IPS-15b (cell line): Measurements from ENCODE around the gene AGBL5.
"Not testable (repeated sequence)": the region's sequence is repeated elsewhere in the genome, so short reads cannot be mapped to it uniquely, and the experiment has no call there.

Experiments used
- H3K27me3 ChIP-seq: one replicate; pipeline ENCODE4 v1.6.1; 2013; ENCODE audit warnings: low read length; ENCODE audit not compliant: control insufficient read depth, insufficient read depth
- H3K36me3 ChIP-seq: one replicate; pipeline ENCODE4 v1.6.1; 2013; ENCODE audit warnings: low read length; ENCODE audit not compliant: control insufficient read depth, insufficient read depth
- H3K4me1 ChIP-seq: one replicate; pipeline ENCODE4 v1.6.1; 2013; ENCODE audit warnings: mild to moderate bottlenecking, low read length; ENCODE audit not compliant: control insufficient read depth, insufficient read depth
- H3K4me3 ChIP-seq: one replicate; pipeline ENCODE4 v1.5.1; 2013; ENCODE audit warnings: low read depth, low read length
- H3K9ac ChIP-seq: one replicate; pipeline ENCODE4 v1.6.1; 2013; ENCODE audit warnings: low read depth, mild to moderate bottlenecking, low read length
- H3K9me3 ChIP-seq: one replicate; pipeline ENCODE4 v1.6.1; 2013; ENCODE audit warnings: mild to moderate bottlenecking, low read length; ENCODE audit not compliant: control insufficient read depth, insufficient read depth

The AGBL5 gene

GRCh38 chr2:27102329-27102728, 50.9 kb downstream of the AGBL5 start:
- Histone ChIP-seq H3K27me3 (no peaks in the 10 kb centered on the region), H3K9ac (no peak overlapping the region), H3K4me1 (no peaks in the 10 kb centered on the region), H3K9me3 (no peaks in the 10 kb centered on the region), H3K36me3 (no peaks in the 10 kb centered on the region), H3K4me3 (no peak overlapping the region)

- H3K36me3 ChIP-seq: no peaks in the 10 kb centered on the region
- H3K4me3 ChIP-seq: no peak overlapping the region
- no peaks in the 10 kb centered on the region for H3K9me3 ChIP-seq
- no peaks in the 10 kb centered on the region for H3K4me1 ChIP-seq
- H3K9ac ChIP-seq: no peak overlapping the region
- no peaks in the 10 kb centered on the region for H3K27me3 ChIP-seq
These were observed 54.5 kb downstream of the AGBL5 start for GRCh38 chr2:27105981-27106380.

- no peaks in the 10 kb centered on the region for H3K9me3 ChIP-seq
- no peaks in the 10 kb centered on the region for H3K4me1 ChIP-seq
- no peak overlapping the region for H3K9ac ChIP-seq
- H3K4me3 ChIP-seq: no peak overlapping the region
- H3K36me3 ChIP-seq: no peaks in the 10 kb centered on the region
- H3K27me3 ChIP-seq: no peaks in the 10 kb centered on the region
These were observed 56.8 kb downstream of the AGBL5 start for GRCh38 chr2:27108221-27108620.

- no peaks in the 10 kb centered on the region for H3K27me3 ChIP-seq
- H3K9ac ChIP-seq: no peak overlapping the region
- H3K9me3 ChIP-seq: no peaks in the 10 kb centered on the region
- H3K4me1 ChIP-seq: no peaks in the 10 kb centered on the region
- no peaks in the 10 kb centered on the region for H3K36me3 ChIP-seq
- no peak overlapping the region for H3K4me3 ChIP-seq
These were observed 57.6 kb downstream of the AGBL5 start for GRCh38 chr2:27109083-27109482.

- H3K4me3 ChIP-seq, H3K27me3 ChIP-seq, H3K36me3 ChIP-seq, H3K4me1 ChIP-seq, H3K9me3 ChIP-seq, H3K9ac ChIP-seq: not testable (repeated sequence)
These were observed 59.3 kb downstream of the AGBL5 start for GRCh38 chr2:27110603-27111352.

GRCh38 chr2:27111392-27112078, 60.1 kb downstream of the AGBL5 start:
- H3K36me3 ChIP-seq, H3K4me3 ChIP-seq, H3K27me3 ChIP-seq, H3K4me1 ChIP-seq, H3K9ac ChIP-seq, H3K9me3 ChIP-seq: not testable (repeated sequence)

- H3K9ac ChIP-seq: no peak overlapping the region
- H3K4me3 ChIP-seq: no peak overlapping the region
- no peaks in the 10 kb centered on the region for H3K4me1 ChIP-seq
- H3K36me3 ChIP-seq: no peaks in the 10 kb centered on the region
- H3K27me3 ChIP-seq: peaks cover 33% of the 10 kb centered on the region
- no peaks in the 10 kb centered on the region for H3K9me3 ChIP-seq
These were observed 64.1 kb downstream of the AGBL5 start for GRCh38 chr2:27115519-27115918.

- no peak overlapping the region for H3K9ac ChIP-seq
- peaks cover 58% of the 10 kb centered on the region for H3K27me3 ChIP-seq
- no peaks in the 10 kb centered on the region for H3K9me3 ChIP-seq
- no peaks in the 10 kb centered on the region for H3K4me1 ChIP-seq
- H3K4me3 ChIP-seq: peak overlapping the region; percentile 67
- H3K36me3 ChIP-seq: no peaks in the 10 kb centered on the region
These were observed 66.6 kb downstream of the AGBL5 start for GRCh38 chr2:27117995-27118524.

GRCh38 chr2:27118525-27119329, 67.3 kb downstream of the AGBL5 start, which contains the start of gene CGREF1:
Gene CGREF1, minus strand, starts transcription at chr2:27119128. Its CDS starts 14,762 bp downstream, at chr2:27104366.
- H3K9ac ChIP-seq: no peak within 1 kb of the TSS
- H3K36me3 ChIP-seq: no peaks in the 10 kb centered on the region
- peak within 1 kb of the TSS; percentile 67 for H3K4me3 ChIP-seq
- H3K9me3 ChIP-seq: no peaks in the 10 kb centered on the region
- peaks cover 62% of the 10 kb centered on the region for H3K27me3 ChIP-seq
- no peaks in the 10 kb centered on the region for H3K4me1 ChIP-seq

GRCh38 chr2:27119330-27119670, 67.8 kb downstream of the AGBL5 start:
- H3K4me1 ChIP-seq, H3K36me3 ChIP-seq, H3K9me3 ChIP-seq, H3K9ac ChIP-seq: not testable (repeated sequence)
- Histone ChIP-seq H3K4me3 (peak overlapping the region; percentile 48), H3K27me3 (peaks cover 67% of the 10 kb centered on the region)
